Thymus (tissue), 11 donors: ENCODE data around the gene SDSL. TPM values are rescaled to one million over a fixed set of nuclear protein-coding genes. Genes with fewer than 3 reads are reported as not detected.

ENCODE experiments used
- DNase-seq, 9 donors: peaks; one replicate each; pipeline ENCODE4 v3.0.0-alpha.2; 2013; ENCODE audit warnings: low spot score in 9 of 9, low read depth in 6 of 9, missing footprints in 1 of 9
- H3K27ac ChIP-seq, 2 donors: one replicate each; pipeline ENCODE4 v1.5.1; 2013; ENCODE audit warnings: control low read depth in 1 of 2, low read depth in 1 of 2, low read length in 1 of 2, mild to moderate bottlenecking in 1 of 2, moderate library complexity in 1 of 2
- H3K27me3 ChIP-seq, 2 donors: one replicate each; pipeline ENCODE4 v1.5.1; 2013; ENCODE audit warnings: low read length in 1 of 2; ENCODE audit not compliant: control insufficient read depth in 2 of 2, insufficient read depth in 1 of 2
- H3K36me3 ChIP-seq, 2 donors: one replicate each; pipeline ENCODE4 v1.5.1; 2013; ENCODE audit warnings: low read length in 1 of 2, mild to moderate bottlenecking in 1 of 2, moderate library complexity in 1 of 2; ENCODE audit not compliant: control insufficient read depth in 2 of 2, insufficient read depth in 2 of 2
- H3K4me1 ChIP-seq, 2 donors: one replicate each; pipeline ENCODE4 v1.5.1; 2013; ENCODE audit warnings: low read length in 2 of 2; ENCODE audit not compliant: control insufficient read depth in 2 of 2, insufficient read depth in 2 of 2
- H3K4me3 ChIP-seq, 2 donors: one replicate each; pipeline ENCODE4 v1.5.1; 2013; ENCODE audit warnings: low read length in 2 of 2, control low read depth in 1 of 2, mild to moderate bottlenecking in 1 of 2
- H3K9me3 ChIP-seq, 2 donors: one replicate each; pipeline ENCODE4 v1.5.1; 2013; ENCODE audit warnings: low read length in 1 of 2, mild to moderate bottlenecking in 1 of 2; ENCODE audit not compliant: control insufficient read depth in 2 of 2, insufficient read depth in 1 of 2
- WGBS: extraction: QIAGEN DNeasy Blood & Tissue Kit; methylation state at CpG from one replicate; pipeline ENCODE4 v1.1.7; 2013; 5-methylcytosine and 5-hydroxymethylcytosine counted together
- polyA plus RNA-seq: library from polyadenylated mRNA; stranded (reverse); fragments of 200-250 nt; gene quantifications from one replicate; pipeline ENCODE4 v1.2.3, GENCODE V29; 2013
- total RNA-seq: library from RNA; stranded (reverse); fragments of 120-200 nt; gene quantifications from one replicate; pipeline ENCODE4 v1.2.4, GENCODE V29; 2013
- donor health status: healthy.

SDSL gene
- total and polyA plus RNA-seq, 2 donors = 2.1 to 13.1 TPM

GRCh38 chr12:113413488-113413939, 8.7 kb upstream of the SDSL start:
- no peak for DNase-seq
- Histone ChIP-seq H3K4me1 (no peaks in the 10 kb centered on the region), H3K27ac (no peak overlapping the region), H3K36me3 (no peaks in the 10 kb centered on the region), H3K9me3 (no peaks in the 10 kb centered on the region), H3K27me3 (peaks cover 0 to 2% of the 10 kb centered on the region in 2 donors), H3K4me3 (no peak overlapping the region)
- WGBS = 92% methylated on average over 11 of the region's 11 CpGs

GRCh38 chr12:113414519-113415038, 7.6 kb upstream of the SDSL start:
- DNase-seq = no peak
- no peak overlapping the region for H3K27ac ChIP-seq
- no peaks in the 10 kb centered on the region for H3K36me3 ChIP-seq
- WGBS = 97% methylated on average over 9 of the region's 9 CpGs
- no peaks in the 10 kb centered on the region for H3K4me1 ChIP-seq
- no peak overlapping the region for H3K4me3 ChIP-seq
- H3K9me3 ChIP-seq = no peaks in the 10 kb centered on the region
- H3K27me3 ChIP-seq = peaks cover 0 to 2% of the 10 kb centered on the region in 2 donors

- H3K4me3 ChIP-seq = no peak overlapping the region
- no peak overlapping the region for H3K27ac ChIP-seq
- WGBS = 68% methylated on average over 6 of the region's 6 CpGs
- no peaks in the 10 kb centered on the region for H3K36me3 ChIP-seq
- H3K27me3 ChIP-seq = peaks cover 0 to 2% of the 10 kb centered on the region in 2 donors
- H3K9me3 ChIP-seq = no peaks in the 10 kb centered on the region
- H3K4me1 ChIP-seq = no peaks in the 10 kb centered on the region
- no peak for DNase-seq
Observed at GRCh38 chr12:113416091-113416754, 6.0 kb upstream of the SDSL start.

GRCh38 chr12:113418213-113418879, 3.8 kb upstream of the SDSL start:
- no peak overlapping the region for H3K27ac ChIP-seq
- WGBS = 94% methylated on average over 13 of the region's 13 CpGs
- no peak for DNase-seq
- H3K27me3 ChIP-seq = peaks cover 0 to 2% of the 10 kb centered on the region in 2 donors
- no peaks in the 10 kb centered on the region for H3K4me1 ChIP-seq
- no peaks in the 10 kb centered on the region for H3K9me3 ChIP-seq
- no peaks in the 10 kb centered on the region for H3K36me3 ChIP-seq
- H3K4me3 ChIP-seq = no peak overlapping the region

- Histone ChIP-seq H3K27ac (no peak overlapping the region), H3K4me3 (no peak overlapping the region), H3K36me3 (no peaks in the 10 kb centered on the region), H3K27me3 (peaks cover 0 to 5% of the 10 kb centered on the region in 2 donors), H3K4me1 (no peaks in the 10 kb centered on the region), H3K9me3 (no peaks in the 10 kb centered on the region)
- DNase-seq = no peak
- 93% methylated on average over 2 of the region's 2 CpGs for WGBS
Observed at GRCh38 chr12:113420996-113421595, 1.1 kb upstream of the SDSL start.

- Histone ChIP-seq H3K27me3 (peaks cover 0 to 7% of the 10 kb centered on the region in 2 donors), H3K27ac (peak overlapping the region in 1 of 2 donors; percentile 42), H3K4me3 (no peak overlapping the region), H3K36me3 (no peaks in the 10 kb centered on the region), H3K4me1 (no peaks in the 10 kb centered on the region), H3K9me3 (no peaks in the 10 kb centered on the region)
- DNase-seq = no peak
- 95% methylated on average over 6 of the region's 6 CpGs for WGBS
Observed at GRCh38 chr12:113422886-113423669, 898 bp downstream of the SDSL start.

GRCh38 chr12:113424456-113424855, 2.3 kb downstream of the SDSL start:
- WGBS = 92% methylated on average over 1 of the region's 1 CpG
- no peaks in the 10 kb centered on the region for H3K4me1 ChIP-seq
- no peaks in the 10 kb centered on the region for H3K36me3 ChIP-seq
- H3K27ac ChIP-seq = no peak overlapping the region
- no peak overlapping the region for H3K4me3 ChIP-seq
- H3K27me3 ChIP-seq = peaks cover 0 to 7% of the 10 kb centered on the region in 2 donors
- no peak for DNase-seq
- H3K9me3 ChIP-seq = no peaks in the 10 kb centered on the region

GRCh38 chr12:113424915-113425823, 3.0 kb downstream of the SDSL start:
- Histone ChIP-seq H3K4me3 (no peak overlapping the region), H3K36me3 (no peaks in the 10 kb centered on the region), H3K4me1 (no peaks in the 10 kb centered on the region), H3K9me3 (no peaks in the 10 kb centered on the region), H3K27me3 (peaks cover 0 to 7% of the 10 kb centered on the region in 2 donors), H3K27ac (no peak overlapping the region)
- DNase-seq = peak in 4 of 9 donors; percentile 17 to 51 (median 35)
- 72% methylated on average over 20 of the region's 20 CpGs for WGBS
